ENCODE results near the gene NDUFB10. TPM values are rescaled to one million over a fixed set of nuclear protein-coding genes. Genes with fewer than 3 reads are reported as not detected.

Gene NDUFB10
- total and polyA plus RNA-seq, 10 of the 15 experiments (the other 5 are each of a cell fraction or from before 2014, with no cell fraction given) = 52.2 to 319 (median 130) TPM

- no peak for TF ChIP-seq KLF5 (IDR thresholded peaks at IDR 0.05; ENCODE audit: partially characterized antibody)
- no peak for TF ChIP-seq REST (IDR thresholded peaks at IDR 0.05; ENCODE audit: low read depth, low read length)
- no peak for TF ChIP-seq CHD1 (IDR thresholded peaks at IDR 0.05; ENCODE audit: low read depth, low read length)
- TF ChIP-seq SKIL (IDR thresholded peaks at IDR 0.05; ENCODE audit: low read depth, poor library complexity, severe bottlenecking) = no peak
- TF ChIP-seq SREBF1 (IDR thresholded peaks at IDR 0.05; ENCODE audit: low read length) = no peak
- TF ChIP-seq NR2F1 (conservative IDR thresholded peaks at IDR 0.05) = peak; percentile 23; the same call in 1 of the 2 replicates
- no peak for TF ChIP-seq CREM (IDR thresholded peaks at IDR 0.05; ENCODE audit: low read depth)
- TF ChIP-seq CHD4 (IDR thresholded peaks at IDR 0.05) = no peak
- peak; percentile 40; the same call in 1 of the 2 replicates for TF ChIP-seq SMARCA5 (IDR thresholded peaks at IDR 0.05)
- no peak for TF ChIP-seq PML (IDR thresholded peaks at IDR 0.05; ENCODE audit: low read length)
- TF ChIP-seq ATF2 (IDR thresholded peaks at IDR 0.05; ENCODE audit: low read length) = no peak
- TF ChIP-seq CBX3 (IDR thresholded peaks at IDR 0.05; ENCODE audit: borderline replicate concordance, low read depth) = no peak
- peak; percentile 76; the same call in 1 of the 2 replicates for TF ChIP-seq NFYB (IDR thresholded peaks at IDR 0.05; ENCODE audit: insufficient read depth, low read depth, low read length)
- TF ChIP-seq FOS (IDR thresholded peaks at IDR 0.05; ENCODE audit: borderline replicate concordance, extremely low read depth, insufficient read length) = no peak
- TF ChIP-seq ZNF274 (IDR thresholded peaks at IDR 0.05; ENCODE audit: insufficient read depth, insufficient read length) = no peak
- no peak for TF ChIP-seq ETV6 (conservative IDR thresholded peaks at IDR 0.05 in 1 of 2, IDR thresholded peaks at IDR 0.05 in 1 of 2; ENCODE audit: borderline replicate concordance in 1 of 2, low read depth in 1 of 2)
- no peak for TF ChIP-seq BCL11A (IDR thresholded peaks at IDR 0.05; ENCODE audit: low read depth, low read length)
- TF ChIP-seq ZNF24 (IDR thresholded peaks at IDR 0.05) = no peak
- no peak for TF ChIP-seq ZNF217 (IDR thresholded peaks at IDR 0.05)
- TF ChIP-seq NKRF (conservative IDR thresholded peaks at IDR 0.05) = peak; percentile 79
- peak in 1 of 2 experiments; percentile 4; a peak in 1 of 3 replicates for TF ChIP-seq EGR1 (IDR thresholded peaks at IDR 0.05; ENCODE audit: borderline replicate concordance in 1 of 2, low read depth in 2 of 2, low read length in 2 of 2)
Observed at GRCh38 chr16:1942810-1943726, 16.3 kb upstream of the NDUFB10 start, which contains the start of gene MSRB1 (continued).

Measured in GM12878 (cell line).